ENCODE data around the gene SLC16A6. TPM values are rescaled to one million over a fixed set of nuclear protein-coding genes. Genes with fewer than 3 reads are reported as not detected.
"Not testable (repeated sequence)": the region's sequence is repeated elsewhere in the genome, so short reads cannot be mapped to it uniquely, and the experiment has no call there.

SLC16A6 gene
- total RNA-seq, 2 donors from 2014 or later: 0.22 to 0.43 TPM

GRCh38 chr17:68273722-68274121 lies 17.2 kb downstream of the SLC16A6 start:
- Histone ChIP-seq H3K27ac (no peak overlapping the region), H3K4me1 (no peaks in the 10 kb centered on the region), H3K36me3 (no peaks in the 10 kb centered on the region), H3K27me3 (no peaks in the 10 kb centered on the region), H3K4me3 (no peak overlapping the region), H3K9me3 (peaks cover 0 to 8% of the 10 kb centered on the region in 2 donors)
- no peak for TF ChIP-seq CTCF (IDR thresholded peaks at IDR 0.05)
- DNase-seq (ENCODE audit: low spot score): no peak

GRCh38 chr17:68265833-68266232 lies 25.1 kb downstream of the SLC16A6 start:
- H3K36me3 ChIP-seq; H3K4me1 ChIP-seq; H3K27me3 ChIP-seq; H3K9me3 ChIP-seq; H3K4me3 ChIP-seq; H3K27ac ChIP-seq; DNase-seq (ENCODE audit: low spot score): not testable (repeated sequence)

- DNase-seq (ENCODE audit: low spot score); H3K36me3 ChIP-seq; H3K27me3 ChIP-seq; H3K9me3 ChIP-seq; H3K4me3 ChIP-seq: not testable (repeated sequence)
- TF ChIP-seq CTCF (IDR thresholded peaks at IDR 0.05): peak; percentile 30 to 77
- peak overlapping the region; percentile 47 to 65 for H3K27ac ChIP-seq
- peaks cover 0 to 16% of the 10 kb centered on the region in 2 donors for H3K4me1 ChIP-seq
Measured at GRCh38 chr17:68263101-68263681, 27.7 kb downstream of the SLC16A6 start.

GRCh38 chr17:68262467-68262866 lies 28.5 kb downstream of the SLC16A6 start:
- not testable (repeated sequence) for DNase-seq (ENCODE audit: low spot score); H3K27me3 ChIP-seq; H3K36me3 ChIP-seq; H3K9me3 ChIP-seq; H3K4me3 ChIP-seq
- peaks cover 0 to 16% of the 10 kb centered on the region in 2 donors for H3K4me1 ChIP-seq
- peak overlapping the region; percentile 47 to 65 for H3K27ac ChIP-seq

GRCh38 chr17:68260051-68260762 lies 30.7 kb downstream of the SLC16A6 start:
- Histone ChIP-seq H3K27me3 (no peaks in the 10 kb centered on the region), H3K27ac (no peak overlapping the region), H3K9me3 (no peaks in the 10 kb centered on the region), H3K4me1 (peaks cover 0 to 16% of the 10 kb centered on the region in 2 donors), H3K36me3 (peaks cover 15% of the 10 kb centered on the region), H3K4me3 (no peak overlapping the region)
- DNase-seq (ENCODE audit: low spot score): no peak
- TF ChIP-seq CTCF (IDR thresholded peaks at IDR 0.05): no peak

- not testable (repeated sequence) for H3K4me3 ChIP-seq; H3K9me3 ChIP-seq; H3K27me3 ChIP-seq; DNase-seq (ENCODE audit: low spot score)
- Histone ChIP-seq H3K4me1 (peaks cover 0 to 16% of the 10 kb centered on the region in 2 donors), H3K36me3 (peaks cover 21% of the 10 kb centered on the region), H3K27ac (peak overlapping the region in 1 of 2 donors; percentile 65)
Measured at GRCh38 chr17:68259648-68259951, 31.3 kb downstream of the SLC16A6 start.

- peaks cover 0 to 16% of the 10 kb centered on the region in 2 donors for H3K4me1 ChIP-seq
- peak overlapping the region in 1 of 2 donors; percentile 24 for H3K4me3 ChIP-seq
- H3K27ac ChIP-seq: peak overlapping the region; percentile 47 to 65
- H3K36me3 ChIP-seq: peaks cover 26% of the 10 kb centered on the region
- not testable (repeated sequence) for DNase-seq (ENCODE audit: low spot score); H3K27me3 ChIP-seq; H3K9me3 ChIP-seq
Measured at GRCh38 chr17:68258890-68259647, 31.9 kb downstream of the SLC16A6 start.

Measured in right atrium auricular region (tissue), 2 donors.